ENCODE measurements around the gene RILPL2. TPM values are rescaled to one million over a fixed set of nuclear protein-coding genes. Genes with fewer than 3 reads are reported as not detected.

RILPL2 gene
- total RNA-seq, 1 donor from 2014 or later = 1.9 TPM

DNA sequence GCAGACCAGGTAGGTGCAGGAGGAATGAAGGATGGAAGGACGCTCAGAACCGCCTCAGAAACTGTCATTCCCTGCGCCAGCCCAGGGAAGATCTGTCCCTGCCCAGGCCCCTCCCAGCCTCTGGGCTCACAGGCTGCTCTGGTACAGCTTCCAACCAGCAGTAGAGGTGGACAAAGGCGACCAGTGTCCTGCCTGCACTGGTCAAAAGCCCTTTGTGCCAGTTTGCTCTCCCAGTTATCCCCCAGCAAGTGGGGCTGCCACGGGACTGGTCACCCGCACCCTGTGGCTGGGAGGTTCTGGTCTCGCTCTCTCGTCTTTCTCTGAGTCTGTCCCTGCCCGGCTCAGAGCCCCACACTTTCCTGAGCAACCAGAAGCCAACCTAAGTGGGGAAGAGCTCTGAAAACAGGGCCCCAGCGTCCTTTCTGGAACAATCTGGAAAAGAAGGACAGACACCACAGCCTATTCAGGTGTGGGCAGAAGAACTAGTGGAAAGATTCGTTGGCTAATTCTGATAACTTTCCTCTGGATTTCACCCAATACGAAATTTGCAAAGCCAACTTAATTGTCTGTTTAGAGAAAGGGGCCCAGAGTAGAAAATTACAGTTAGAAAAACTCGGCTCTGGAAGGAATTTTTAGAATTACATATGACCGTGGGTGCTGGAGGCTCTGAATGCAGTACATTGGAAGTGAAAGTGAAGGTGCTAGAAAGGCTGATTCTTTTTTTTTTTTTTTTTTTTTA lies 43.1 kb upstream of the RILPL2 start:
- TF ChIP-seq, protein P1, sequence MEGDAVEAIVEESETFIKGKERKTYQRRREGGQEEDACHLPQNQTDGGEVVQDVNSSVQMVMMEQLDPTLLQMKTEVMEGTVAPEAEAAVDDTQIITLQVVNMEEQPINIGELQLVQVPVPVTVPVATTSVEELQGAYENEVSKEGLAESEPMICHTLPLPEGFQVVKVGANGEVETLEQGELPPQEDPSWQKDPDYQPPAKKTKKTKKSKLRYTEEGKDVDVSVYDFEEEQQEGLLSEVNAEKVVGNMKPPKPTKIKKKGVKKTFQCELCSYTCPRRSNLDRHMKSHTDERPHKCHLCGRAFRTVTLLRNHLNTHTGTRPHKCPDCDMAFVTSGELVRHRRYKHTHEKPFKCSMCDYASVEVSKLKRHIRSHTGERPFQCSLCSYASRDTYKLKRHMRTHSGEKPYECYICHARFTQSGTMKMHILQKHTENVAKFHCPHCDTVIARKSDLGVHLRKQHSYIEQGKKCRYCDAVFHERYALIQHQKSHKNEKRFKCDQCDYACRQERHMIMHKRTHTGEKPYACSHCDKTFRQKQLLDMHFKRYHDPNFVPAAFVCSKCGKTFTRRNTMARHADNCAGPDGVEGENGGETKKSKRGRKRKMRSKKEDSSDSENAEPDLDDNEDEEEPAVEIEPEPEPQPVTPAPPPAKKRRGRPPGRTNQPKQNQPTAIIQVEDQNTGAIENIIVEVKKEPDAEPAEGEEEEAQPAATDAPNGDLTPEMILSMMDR (conservative IDR thresholded peaks at IDR 0.05) = no peak

DNA sequence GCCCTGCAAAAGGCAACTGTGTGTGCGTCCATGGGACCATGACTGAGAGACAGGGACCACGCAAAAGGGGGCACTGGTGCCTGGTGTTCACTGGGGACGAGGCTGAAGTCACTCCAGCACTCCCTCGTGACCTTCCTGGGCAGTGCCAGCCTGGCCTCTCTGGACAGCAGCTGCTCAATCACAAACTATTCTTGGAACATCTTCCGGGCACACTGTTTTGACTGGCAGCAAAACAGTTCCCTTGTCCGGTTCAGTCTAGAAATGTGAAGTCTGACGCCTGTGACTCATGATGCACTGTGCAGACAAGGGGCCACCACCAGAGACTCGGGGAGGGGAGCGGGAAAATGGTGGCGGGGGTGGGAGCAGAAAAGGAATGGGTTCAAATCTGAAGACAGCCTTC lies 42.3 kb upstream of the RILPL2 start:
- H3K9me3 Mint-ChIP-seq = no peaks in the 10 kb centered on the region
- H3K27ac Mint-ChIP-seq (ENCODE audit: unreplicated experiment) = no peak overlapping the region
- H3K4me3 Mint-ChIP-seq = no peak overlapping the region
- H3K27me3 Mint-ChIP-seq (ENCODE audit: low read depth) = no peaks in the 10 kb centered on the region
- H3K36me3 Mint-ChIP-seq (ENCODE audit: low read depth) = peaks cover 3% of the 10 kb centered on the region
- no peak for DNase-seq (ENCODE audit: low read depth, low spot score)
- TF ChIP-seq, protein P1 (conservative IDR thresholded peaks at IDR 0.05) = no peak
- peaks cover 4% of the 10 kb centered on the region for H3K4me1 Mint-ChIP-seq

More for the DNA sequence above, 43.1 kb upstream of the RILPL2 start:
- peaks cover 3% of the 10 kb centered on the region for H3K36me3 Mint-ChIP-seq (ENCODE audit: low read depth)
- peaks cover 4% of the 10 kb centered on the region for H3K4me1 Mint-ChIP-seq
- peak overlapping the region; percentile 50 for H3K27ac Mint-ChIP-seq (ENCODE audit: unreplicated experiment)
- H3K27me3 Mint-ChIP-seq (ENCODE audit: low read depth) = no peaks in the 10 kb centered on the region
- no peak overlapping the region for H3K4me3 Mint-ChIP-seq
- H3K9me3 Mint-ChIP-seq = no peaks in the 10 kb centered on the region
- DNase-seq (ENCODE audit: low read depth, low spot score) = no peak

DNA sequence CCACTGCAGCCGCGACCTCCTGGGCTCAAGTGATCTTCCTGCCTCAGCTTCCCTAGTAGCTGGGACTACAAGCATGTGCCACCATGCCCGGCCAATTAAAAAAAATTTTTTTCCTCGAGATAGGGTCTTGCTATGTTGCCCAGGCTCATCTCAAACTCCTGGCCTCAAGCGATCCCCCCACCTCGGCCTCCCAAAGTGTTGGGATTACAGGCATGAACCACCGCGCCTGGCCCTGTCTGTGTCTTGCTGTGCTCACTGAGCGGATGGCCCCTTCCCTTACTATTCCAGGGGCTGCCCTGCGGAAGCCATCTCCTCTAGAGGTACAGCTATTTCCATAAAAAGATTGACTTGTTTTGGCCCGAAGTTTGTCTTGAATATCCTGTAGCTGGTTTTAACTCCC lies 41.6 kb upstream of the RILPL2 start:
- H3K4me1 Mint-ChIP-seq = peaks cover 4% of the 10 kb centered on the region
- H3K4me3 Mint-ChIP-seq = no peak overlapping the region
- no peak overlapping the region for H3K27ac Mint-ChIP-seq (ENCODE audit: unreplicated experiment)
- peaks cover 3% of the 10 kb centered on the region for H3K36me3 Mint-ChIP-seq (ENCODE audit: low read depth)
- TF ChIP-seq, protein P1 (conservative IDR thresholded peaks at IDR 0.05) = no peak
- no peaks in the 10 kb centered on the region for H3K27me3 Mint-ChIP-seq (ENCODE audit: low read depth)
- no peaks in the 10 kb centered on the region for H3K9me3 Mint-ChIP-seq
- DNase-seq (ENCODE audit: low read depth, low spot score) = no peak

DNA sequence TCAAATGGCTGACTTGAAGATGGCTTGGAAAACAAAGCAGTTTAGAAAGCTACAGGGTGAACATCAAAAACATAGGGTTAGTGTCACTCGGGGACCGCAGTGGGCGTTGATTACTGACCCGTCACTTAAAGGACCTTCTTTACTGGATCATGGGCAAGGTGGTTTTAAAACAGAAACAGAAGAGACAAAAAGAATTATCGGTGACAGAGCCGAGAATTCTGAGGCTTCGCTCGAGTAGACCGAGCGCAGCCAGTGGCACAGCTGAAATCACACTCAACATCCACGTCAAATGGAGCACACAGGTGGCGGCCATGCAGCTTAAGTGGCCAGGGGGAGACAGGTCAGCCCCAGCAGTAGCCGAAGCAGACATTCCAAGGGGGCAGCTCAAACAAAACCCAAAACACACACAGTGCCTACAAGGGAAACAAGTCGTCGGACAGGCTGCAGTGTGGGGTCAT lies 38.8 kb upstream of the RILPL2 start:
- H3K36me3 Mint-ChIP-seq (ENCODE audit: low read depth) = peaks cover 3% of the 10 kb centered on the region
- H3K27ac Mint-ChIP-seq (ENCODE audit: unreplicated experiment) = peak overlapping the region; percentile 37
- TF ChIP-seq, protein P1 (conservative IDR thresholded peaks at IDR 0.05) = no peak
- DNase-seq (ENCODE audit: low read depth, low spot score) = no peak
- H3K9me3 Mint-ChIP-seq = no peaks in the 10 kb centered on the region
- no peaks in the 10 kb centered on the region for H3K27me3 Mint-ChIP-seq (ENCODE audit: low read depth)
- no peak overlapping the region for H3K4me3 Mint-ChIP-seq
- H3K4me1 Mint-ChIP-seq = peaks cover 4% of the 10 kb centered on the region

DNA sequence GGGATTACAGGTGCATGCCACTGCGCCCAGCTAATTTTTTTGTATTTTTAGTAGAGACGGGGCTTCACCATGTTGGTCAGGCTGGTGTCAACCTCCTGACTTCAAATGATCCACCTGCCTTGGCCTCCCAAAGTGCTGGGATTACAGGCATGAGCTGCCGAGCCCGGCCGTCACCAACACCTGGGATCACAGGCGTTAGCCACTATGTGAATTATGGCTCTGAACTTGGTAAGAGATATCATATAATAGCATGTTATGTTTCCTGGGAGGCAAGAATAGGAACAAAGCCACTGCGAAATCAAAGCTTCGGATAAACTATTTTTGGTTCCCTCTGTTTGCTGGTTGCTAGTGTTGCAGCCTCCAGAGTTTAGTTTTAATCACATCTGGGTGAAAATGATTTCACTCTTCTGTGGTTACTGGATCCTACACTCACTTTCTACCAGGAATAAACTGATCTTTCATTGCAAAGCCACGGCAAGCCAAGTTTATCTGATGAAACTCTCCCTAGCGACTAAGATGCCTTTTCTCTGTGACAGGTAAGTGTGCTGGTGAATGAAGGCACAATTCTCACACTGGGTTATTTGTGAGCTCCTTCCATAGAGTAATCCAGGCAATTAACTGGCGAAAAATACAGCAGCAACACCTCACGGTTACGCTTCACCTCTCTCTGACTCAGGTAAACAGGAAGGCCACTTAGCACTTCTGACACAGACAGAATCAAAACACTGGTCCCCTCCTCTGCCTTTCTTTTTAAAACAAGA lies 38.2 kb upstream of the RILPL2 start:
- H3K4me1 Mint-ChIP-seq = peaks cover 4% of the 10 kb centered on the region
- H3K36me3 Mint-ChIP-seq (ENCODE audit: low read depth) = peaks cover 3% of the 10 kb centered on the region
- no peak for DNase-seq (ENCODE audit: low read depth, low spot score)
- TF ChIP-seq, protein P1 (conservative IDR thresholded peaks at IDR 0.05) = no peak
- peak overlapping the region; percentile 37 for H3K27ac Mint-ChIP-seq (ENCODE audit: unreplicated experiment)
- no peaks in the 10 kb centered on the region for H3K27me3 Mint-ChIP-seq (ENCODE audit: low read depth)
- no peaks in the 10 kb centered on the region for H3K9me3 Mint-ChIP-seq
- H3K4me3 Mint-ChIP-seq = no peak overlapping the region
